NCI-H1048 (cell line): Measurements from ENCODE around the gene CHCHD3.

ENCODE experiments used
- DNase-seq: peaks from one replicate; lab custom pipeline; 2025; lab: John Stamatoyannopoulos, UW

Gene CHCHD3

GRCh38 chr7:133081599-133082389, at the start of gene CHCHD3:
TSS of gene CHCHD3 (minus strand) at chr7:133082090. CDS start at chr7:133081937, 153 bp downstream.
- peak; percentile 98 for DNase-seq

GRCh38 chr7:133130166-133130565, 48.3 kb upstream of the CHCHD3 start:
- no peak for DNase-seq

- DNase-seq: no peak
Measured at GRCh38 chr7:133126422-133126821, 44.5 kb upstream of the CHCHD3 start.

- no peak for DNase-seq
Measured at GRCh38 chr7:133124974-133125373, 43.1 kb upstream of the CHCHD3 start.

- no peak for DNase-seq
Measured at GRCh38 chr7:133121175-133121844, 39.4 kb upstream of the CHCHD3 start.

GRCh38 chr7:133119067-133119466, 37.2 kb upstream of the CHCHD3 start:
- DNase-seq: no peak

- no peak for DNase-seq
Measured at GRCh38 chr7:133118261-133118660, 36.4 kb upstream of the CHCHD3 start.

- DNase-seq: no peak
Measured at GRCh38 chr7:133117452-133117851, 35.6 kb upstream of the CHCHD3 start.

GRCh38 chr7:133115596-133115995, 33.7 kb upstream of the CHCHD3 start:
- no peak for DNase-seq

- DNase-seq: no peak
Measured at GRCh38 chr7:133114519-133114918, 32.6 kb upstream of the CHCHD3 start.

GRCh38 chr7:133112976-133113375, 31.1 kb upstream of the CHCHD3 start:
- no peak for DNase-seq

- DNase-seq: no peak
Measured at GRCh38 chr7:133112335-133112734, 30.4 kb upstream of the CHCHD3 start.

GRCh38 chr7:133110312-133110711, 28.4 kb upstream of the CHCHD3 start:
- DNase-seq: no peak

GRCh38 chr7:133109816-133110215, 27.9 kb upstream of the CHCHD3 start:
- no peak for DNase-seq

- DNase-seq: no peak
Measured at GRCh38 chr7:133108023-133108422, 26.1 kb upstream of the CHCHD3 start.

GRCh38 chr7:133102276-133103060, 20.6 kb upstream of the CHCHD3 start:
- DNase-seq: no peak

GRCh38 chr7:133099633-133100286, 17.9 kb upstream of the CHCHD3 start:
- DNase-seq: no peak

- DNase-seq: no peak
Measured at GRCh38 chr7:133095119-133095671, 13.3 kb upstream of the CHCHD3 start.

GRCh38 chr7:133091943-133092464, 10.1 kb upstream of the CHCHD3 start:
- no peak for DNase-seq

- no peak for DNase-seq
Measured at GRCh38 chr7:133082390-133082766, 488 bp upstream of the CHCHD3 start.

GRCh38 chr7:133081119-133081598, 731 bp downstream of the CHCHD3 start:
- no peak for DNase-seq
